Fibroblast of lung (primary cell): ENCODE measurements around the gene PHF20.
A peak's percentile ranks its signal among the peaks of the same experiment; 100 is the strongest.

ENCODE experiments used
- CTCF ChIP-seq, 2 donors: IDR thresholded peaks in 1 of 2; conservative IDR thresholded peaks in 1 of 2; 1 replicate in 1 of 2; 2 replicates in 1 of 2; pipeline ENCODE4 v1.5.1; 2011 to 2012; ENCODE audit warnings: low read length in 2 of 2, control low read depth in 1 of 2, inconsistent platforms in 1 of 2, low read depth in 1 of 2, mild to moderate bottlenecking in 1 of 2
- EZH2 ChIP-seq: IDR thresholded peaks from 2 replicates; pipeline ENCODE4 v1.5.1; 2012; ENCODE audit warnings: low read length, control low read depth, mild to moderate bottlenecking; ENCODE audit errors: missing control alignments

- TF ChIP-seq CTCF (conservative IDR thresholded peaks at IDR 0.05 in 1 of 2, IDR thresholded peaks at IDR 0.05 in 1 of 2; ENCODE audit: low read depth in 1 of 2, low read length in 2 of 2), result peak; percentile 62 to 72
- no peak for TF ChIP-seq EZH2
These were observed 112.1 kb downstream of the PHF20 start for GRCh38 chr20:35883778-35884540.
